Neural cell (in vitro differentiated cells): ENCODE results near the gene PYGB. TPM values are rescaled to one million over a fixed set of nuclear protein-coding genes. Genes with fewer than 3 reads are reported as not detected.

Experiments
- H2AFZ ChIP-seq: fragments of 200-600, 300-800 bp; sonication (generic), shearing (Covaris generic); 2 replicates; pipeline ENCODE4 v1.6.0; 2014; ENCODE audit warnings: low read depth, mild to moderate bottlenecking, antibody characterized with exemption, low read length, moderate library complexity
- H3F3A ChIP-seq: fragments of 200-600 bp; shearing (Covaris generic); 2 replicates; pipeline ENCODE4 v1.6.1; 2016; ENCODE audit warnings: mild to moderate bottlenecking, moderate library complexity, mixed read lengths, antibody characterized with exemption, low read length; ENCODE audit not compliant: insufficient read depth, poor library complexity, severe bottlenecking
- H3K27ac ChIP-seq: fragments of 200-600, 300-800 bp; sonication (generic), shearing (Covaris generic); 2 replicates; pipeline ENCODE4 v1.5.1; 2014; ENCODE audit warnings: mild to moderate bottlenecking, low read length, moderate library complexity
- H3K27me3 ChIP-seq: fragments of 300-800, 200-600 bp; sonication (generic), shearing (Covaris generic); 2 replicates; pipeline ENCODE4 v1.6.0; 2014; ENCODE audit warnings: mild to moderate bottlenecking, low read depth, low read length, moderate library complexity; ENCODE audit not compliant: insufficient read depth
- H3K36me3 ChIP-seq: fragments of 300-800, 200-600 bp; sonication (generic), shearing (Covaris generic); 2 replicates; pipeline ENCODE4 v1.5.1; 2014; ENCODE audit warnings: mild to moderate bottlenecking, antibody characterized with exemption, low read length, moderate library complexity; ENCODE audit not compliant: insufficient read depth
- H3K4me2 ChIP-seq: fragments of 300-800, 200-600 bp; sonication (generic), shearing (Covaris generic); 2 replicates; pipeline ENCODE4 v1.6.0; 2014; ENCODE audit warnings: mild to moderate bottlenecking, low read length
- H3K4me3 ChIP-seq: fragments of 300-800, 200-600 bp; sonication (generic), shearing (Covaris generic); 2 replicates; pipeline ENCODE4 v1.5.1; 2014; ENCODE audit warnings: mild to moderate bottlenecking, low read length, moderate library complexity
- H3K79me2 ChIP-seq: fragments of 200-600 bp; shearing (Covaris generic); replicated peaks from 2 replicates; pipeline ENCODE4 v1.6.0; 2014; ENCODE audit warnings: mild to moderate bottlenecking, low read length, moderate library complexity; ENCODE audit not compliant: insufficient read depth
- H3K9ac ChIP-seq: fragments of 300-800, 200-600 bp; sonication (generic), shearing (Covaris generic); 2 replicates; pipeline ENCODE4 v1.6.1; 2016; ENCODE audit warnings: mild to moderate bottlenecking, low read length, mixed read lengths
- H3K9me2 ChIP-seq: fragments of 200-600 bp; shearing (Covaris generic); 2 replicates; pipeline ENCODE4 v1.6.1; 2016; ENCODE audit warnings: mild to moderate bottlenecking, low read length, mixed read lengths; ENCODE audit not compliant: insufficient read depth
- H3K9me3 ChIP-seq: fragments of 200-600, 300-800 bp; sonication (generic), shearing (Covaris generic); 2 replicates; pipeline ENCODE4 v1.6.1; 2016; ENCODE audit warnings: mild to moderate bottlenecking, mixed run types, low read length, moderate library complexity, mixed read lengths
- H4K20me1 ChIP-seq: fragments of 200-600 bp; shearing (Covaris generic); 2 replicates; pipeline ENCODE4 v1.6.1; 2016; ENCODE audit warnings: mild to moderate bottlenecking, mixed run types; ENCODE audit not compliant: insufficient read depth
- CTCF ChIP-seq: fragments of 450-650 bp; IDR thresholded peaks from 2 replicates; pipeline ENCODE4 v1.5.1; 2014; ENCODE audit warnings: antibody characterized with exemption, mild to moderate bottlenecking, moderate library complexity; ENCODE audit not compliant: poor library complexity, severe bottlenecking
- EP300 ChIP-seq: fragments of 450-650 bp; conservative IDR thresholded peaks from 2 replicates; pipeline ENCODE4 v1.6.1; 2014; ENCODE audit warnings: antibody characterized with exemption, mild to moderate bottlenecking, moderate library complexity; ENCODE audit not compliant: poor library complexity, severe bottlenecking
- EZH2 ChIP-seq: fragments of 200-600, 300-800 bp; shearing (Covaris generic), sonication (generic); IDR thresholded peaks from 2 replicates; pipeline ENCODE4 v1.6.1; 2014; ENCODE audit warnings: antibody characterized with exemption, low read length, borderline replicate concordance, mild to moderate bottlenecking; ENCODE audit not compliant: insufficient read depth, poor library complexity, severe bottlenecking
- MXI1 ChIP-seq: fragments of 450-650 bp; conservative IDR thresholded peaks from 2 replicates; pipeline ENCODE4 v1.6.1; 2014; ENCODE audit warnings: antibody characterized with exemption, mild to moderate bottlenecking; ENCODE audit not compliant: poor library complexity, severe bottlenecking
- POLR2AphosphoS5 ChIP-seq: IDR thresholded peaks from 2 replicates; pipeline ENCODE4 v1.6.1; 2012
- RAD21 ChIP-seq: fragments of 450-650 bp; conservative IDR thresholded peaks from 2 replicates; pipeline ENCODE4 v1.6.1; 2014; ENCODE audit warnings: antibody characterized with exemption, mild to moderate bottlenecking, moderate library complexity
- SMC3 ChIP-seq: fragments of 450-650 bp; conservative IDR thresholded peaks from 2 replicates; pipeline ENCODE4 v1.6.1; 2014; ENCODE audit warnings: antibody characterized with exemption, mild to moderate bottlenecking, moderate library complexity; ENCODE audit not compliant: poor library complexity
- TAF1 ChIP-seq: IDR thresholded peaks from 2 replicates; pipeline ENCODE4 v1.6.1; 2012; ENCODE audit warnings: low read depth
- polyA plus RNA-seq: library from polyadenylated mRNA; depleted of rRNA; stranded (reverse); fragments of >200 nt; gene quantifications from 2 replicates; pipeline ENCODE4 v1.2.3, GENCODE V29; 2014
- TF ChIP-seq, protein P1 (sequence below): IDR thresholded peaks from 2 replicates; pipeline ENCODE4 v1.6.1; 2012; ENCODE audit warnings: borderline replicate concordance

PYGB gene
- polyA plus RNA-seq, 1 donor from 2014 or later = 70.5 TPM

GRCh38 chr20:25207960-25208534 lies 39.8 kb upstream of the PYGB start:
- no peaks in the 10 kb centered on the region for H3K79me2 ChIP-seq
- no peak overlapping the region for H2AFZ ChIP-seq
- TF ChIP-seq CTCF (no peak), EZH2 (no peak), RAD21 (no peak), POLR2AphosphoS5 (no peak), TAF1 (no peak)
- TF ChIP-seq, protein P1, sequence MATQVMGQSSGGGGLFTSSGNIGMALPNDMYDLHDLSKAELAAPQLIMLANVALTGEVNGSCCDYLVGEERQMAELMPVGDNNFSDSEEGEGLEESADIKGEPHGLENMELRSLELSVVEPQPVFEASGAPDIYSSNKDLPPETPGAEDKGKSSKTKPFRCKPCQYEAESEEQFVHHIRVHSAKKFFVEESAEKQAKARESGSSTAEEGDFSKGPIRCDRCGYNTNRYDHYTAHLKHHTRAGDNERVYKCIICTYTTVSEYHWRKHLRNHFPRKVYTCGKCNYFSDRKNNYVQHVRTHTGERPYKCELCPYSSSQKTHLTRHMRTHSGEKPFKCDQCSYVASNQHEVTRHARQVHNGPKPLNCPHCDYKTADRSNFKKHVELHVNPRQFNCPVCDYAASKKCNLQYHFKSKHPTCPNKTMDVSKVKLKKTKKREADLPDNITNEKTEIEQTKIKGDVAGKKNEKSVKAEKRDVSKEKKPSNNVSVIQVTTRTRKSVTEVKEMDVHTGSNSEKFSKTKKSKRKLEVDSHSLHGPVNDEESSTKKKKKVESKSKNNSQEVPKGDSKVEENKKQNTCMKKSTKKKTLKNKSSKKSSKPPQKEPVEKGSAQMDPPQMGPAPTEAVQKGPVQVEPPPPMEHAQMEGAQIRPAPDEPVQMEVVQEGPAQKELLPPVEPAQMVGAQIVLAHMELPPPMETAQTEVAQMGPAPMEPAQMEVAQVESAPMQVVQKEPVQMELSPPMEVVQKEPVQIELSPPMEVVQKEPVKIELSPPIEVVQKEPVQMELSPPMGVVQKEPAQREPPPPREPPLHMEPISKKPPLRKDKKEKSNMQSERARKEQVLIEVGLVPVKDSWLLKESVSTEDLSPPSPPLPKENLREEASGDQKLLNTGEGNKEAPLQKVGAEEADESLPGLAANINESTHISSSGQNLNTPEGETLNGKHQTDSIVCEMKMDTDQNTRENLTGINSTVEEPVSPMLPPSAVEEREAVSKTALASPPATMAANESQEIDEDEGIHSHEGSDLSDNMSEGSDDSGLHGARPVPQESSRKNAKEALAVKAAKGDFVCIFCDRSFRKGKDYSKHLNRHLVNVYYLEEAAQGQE = no peak
- H3K27ac ChIP-seq = no peak overlapping the region
- H3K9me2 ChIP-seq = no peaks in the 10 kb centered on the region
- H3K9ac ChIP-seq = no peak overlapping the region
- H3K36me3 ChIP-seq = no peaks in the 10 kb centered on the region
- no peaks in the 10 kb centered on the region for H3F3A ChIP-seq
- no peaks in the 10 kb centered on the region for H3K9me3 ChIP-seq
- H4K20me1 ChIP-seq = no peaks in the 10 kb centered on the region
- no peak overlapping the region for H3K4me2 ChIP-seq
- no peak overlapping the region for H3K4me3 ChIP-seq
- no peaks in the 10 kb centered on the region for H3K27me3 ChIP-seq

- Histone ChIP-seq H3K36me3 (no peaks in the 10 kb centered on the region), H3K9me3 (no peaks in the 10 kb centered on the region), H2AFZ (no peak overlapping the region), H3K4me2 (no peak overlapping the region), H3K9ac (no peak overlapping the region), H3F3A (no peaks in the 10 kb centered on the region), H4K20me1 (no peaks in the 10 kb centered on the region), H3K9me2 (no peaks in the 10 kb centered on the region), H3K79me2 (no peaks in the 10 kb centered on the region), H3K27me3 (no peaks in the 10 kb centered on the region), H3K4me3 (no peak overlapping the region), H3K27ac (no peak overlapping the region)
- no peak for TF ChIP-seq POLR2AphosphoS5
- TF ChIP-seq CTCF = no peak
- no peak for TF ChIP-seq RAD21
- no peak for TF ChIP-seq SMC3
- TF ChIP-seq, protein P1 = no peak
- TF ChIP-seq EP300 = no peak
- TF ChIP-seq EZH2 = no peak
- no peak for TF ChIP-seq MXI1
- TF ChIP-seq TAF1 = no peak
Measured at GRCh38 chr20:25209400-25209799, 38.5 kb upstream of the PYGB start.
